Right lung (tissue), 10 donors: ENCODE results near the gene PPP2R1A. TPM values are rescaled to one million over a fixed set of nuclear protein-coding genes. Genes with fewer than 3 reads are reported as not detected.

Experiments
- DNase-seq, 2 donors: peaks; one replicate each; pipeline ENCODE4 v3.0.0-alpha.2; 2013
- long read RNA-seq, 8 donors: transcript quantifications; one replicate each; lab custom pipeline, GENCODE V29; 2026
- polyA plus RNA-seq, 5 donors: library from polyadenylated mRNA; unstranded; fragments of 120-200 nt; gene quantifications; one replicate each; pipeline versions ENCODE4 v1.2.1 to v1.2.3, GENCODE V29; 2013; ENCODE audit warnings: inconsistent platforms in 1 of 5, low replicate concordance in 1 of 5; ENCODE audit not compliant: insufficient read length in 5 of 5, insufficient read depth in 1 of 5

The PPP2R1A gene
- 100 to 1,000 TPM; 277 to 368 (median 317) TPM for polyA plus RNA-seq
- long read RNA-seq, donor 1, full-length matches to known transcripts = 107 of 208 reads
- long read RNA-seq, donor 1, partial matches to known transcripts = 93 of 208 reads
- long read RNA-seq, donor 1, other reads (novel, unspliced or antisense) = 8 of 208 reads
- long read RNA-seq, donor 2, full-length matches to known transcripts = 62 of 75 reads
- long read RNA-seq, donor 2, partial matches to known transcripts = 13 of 75 reads
- long read RNA-seq, donor 2, other reads (novel, unspliced or antisense) = 0 of 75 reads
- long read RNA-seq, donor 3, full-length matches to known transcripts = 71 of 133 reads
- long read RNA-seq, donor 3, partial matches to known transcripts = 54 of 133 reads
- long read RNA-seq, donor 3, other reads (novel, unspliced or antisense) = 8 of 133 reads
- long read RNA-seq, donor 4, full-length matches to known transcripts = 51 of 100 reads
- long read RNA-seq, donor 4, partial matches to known transcripts = 49 of 100 reads
- long read RNA-seq, donor 4, other reads (novel, unspliced or antisense) = 0 of 100 reads
- long read RNA-seq, donor 5, full-length matches to known transcripts = 69 of 186 reads
- long read RNA-seq, donor 5, partial matches to known transcripts = 117 of 186 reads
- long read RNA-seq, donor 5, other reads (novel, unspliced or antisense) = 0 of 186 reads
- long read RNA-seq, donor 6, full-length matches to known transcripts = 107 of 149 reads
- long read RNA-seq, donor 6, partial matches to known transcripts = 42 of 149 reads
- long read RNA-seq, donor 6, other reads (novel, unspliced or antisense) = 0 of 149 reads
- long read RNA-seq, donor 7, full-length matches to known transcripts = 60 of 99 reads
- long read RNA-seq, donor 7, partial matches to known transcripts = 39 of 99 reads
- long read RNA-seq, donor 7, other reads (novel, unspliced or antisense) = 0 of 99 reads
- long read RNA-seq, donor 8, full-length matches to known transcripts = 34 of 39 reads
- long read RNA-seq, donor 8, partial matches to known transcripts = 5 of 39 reads
- long read RNA-seq, donor 8, other reads (novel, unspliced or antisense) = 0 of 39 reads

GRCh38 chr19:52189735-52190486 is at the start of gene PPP2R1A:
PPP2R1A (plus strand) TSS chr19:52190052; CDS start chr19:52190097, 45 bp downstream.
- peak; percentile 100 for DNase-seq

- DNase-seq = no peak
Observed at GRCh38 chr19:52141203-52141602, 48.6 kb upstream of the PPP2R1A start.

- DNase-seq = no peak
Observed at GRCh38 chr19:52142001-52142595, 47.8 kb upstream of the PPP2R1A start.

- no peak for DNase-seq
Observed at GRCh38 chr19:52148256-52148655, 41.6 kb upstream of the PPP2R1A start.

- DNase-seq = no peak
Observed at GRCh38 chr19:52155596-52156359, 34.1 kb upstream of the PPP2R1A start.

- DNase-seq = peak; percentile 3 to 12
Observed at GRCh38 chr19:52170304-52170703, 19.5 kb upstream of the PPP2R1A start.

- DNase-seq = peak in 1 of 2 donors; percentile 33
Observed at GRCh38 chr19:52170863-52171320, 19.0 kb upstream of the PPP2R1A start.

- peak; percentile 83 to 88 for DNase-seq
Observed at GRCh38 chr19:52171321-52172169, 18.3 kb upstream of the PPP2R1A start, which contains the start of gene ZNF836. ZNF836 (minus strand) TSS chr19:52171621; CDS start chr19:52168072, 3,549 bp downstream.

GRCh38 chr19:52172347-52172746 is 17.5 kb upstream of the PPP2R1A start:
- DNase-seq = no peak

GRCh38 chr19:52176574-52176973 is 13.3 kb upstream of the PPP2R1A start:
- DNase-seq = no peak

- DNase-seq = no peak
Observed at GRCh38 chr19:52187407-52187806, 2.4 kb upstream of the PPP2R1A start.

- DNase-seq = no peak
Observed at GRCh38 chr19:52188822-52189734, 774 bp upstream of the PPP2R1A start.

GRCh38 chr19:52190487-52191293 is 838 bp downstream of the PPP2R1A start:
- DNase-seq = no peak

GRCh38 chr19:52191389-52191788 is 1.5 kb downstream of the PPP2R1A start:
- DNase-seq = no peak

- DNase-seq = no peak
Observed at GRCh38 chr19:52191951-52192350, 2.1 kb downstream of the PPP2R1A start.

GRCh38 chr19:52196256-52196967 is 6.6 kb downstream of the PPP2R1A start:
- no peak for DNase-seq
